ENCODE data around the gene GABRG3. TPM values are rescaled to one million over a fixed set of nuclear protein-coding genes. Genes with fewer than 3 reads are reported as not detected.

Gene GABRG3
- polyA plus RNA-seq, 1 experiment, result not detected

DNA sequence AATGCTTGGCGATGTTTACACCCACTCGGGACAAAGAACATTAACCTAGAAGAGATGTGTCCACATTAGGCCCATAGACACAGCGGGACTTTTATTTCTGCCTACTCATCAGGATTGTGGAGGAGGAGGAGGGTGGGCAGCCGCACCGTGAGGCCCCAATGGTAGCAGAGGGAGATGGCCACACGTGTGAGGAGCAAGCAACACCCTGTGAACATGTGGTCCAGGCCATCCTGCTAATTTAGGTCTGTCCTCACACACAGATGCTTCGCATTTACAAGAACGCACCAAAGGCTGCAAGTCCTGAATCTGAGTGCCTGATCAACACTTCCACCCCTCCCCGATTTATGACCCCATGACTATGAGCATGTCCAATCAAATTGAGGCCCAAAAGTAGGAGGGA, 560.0 kb downstream of the GABRG3 start:
- TF ChIP-seq, protein P1, sequence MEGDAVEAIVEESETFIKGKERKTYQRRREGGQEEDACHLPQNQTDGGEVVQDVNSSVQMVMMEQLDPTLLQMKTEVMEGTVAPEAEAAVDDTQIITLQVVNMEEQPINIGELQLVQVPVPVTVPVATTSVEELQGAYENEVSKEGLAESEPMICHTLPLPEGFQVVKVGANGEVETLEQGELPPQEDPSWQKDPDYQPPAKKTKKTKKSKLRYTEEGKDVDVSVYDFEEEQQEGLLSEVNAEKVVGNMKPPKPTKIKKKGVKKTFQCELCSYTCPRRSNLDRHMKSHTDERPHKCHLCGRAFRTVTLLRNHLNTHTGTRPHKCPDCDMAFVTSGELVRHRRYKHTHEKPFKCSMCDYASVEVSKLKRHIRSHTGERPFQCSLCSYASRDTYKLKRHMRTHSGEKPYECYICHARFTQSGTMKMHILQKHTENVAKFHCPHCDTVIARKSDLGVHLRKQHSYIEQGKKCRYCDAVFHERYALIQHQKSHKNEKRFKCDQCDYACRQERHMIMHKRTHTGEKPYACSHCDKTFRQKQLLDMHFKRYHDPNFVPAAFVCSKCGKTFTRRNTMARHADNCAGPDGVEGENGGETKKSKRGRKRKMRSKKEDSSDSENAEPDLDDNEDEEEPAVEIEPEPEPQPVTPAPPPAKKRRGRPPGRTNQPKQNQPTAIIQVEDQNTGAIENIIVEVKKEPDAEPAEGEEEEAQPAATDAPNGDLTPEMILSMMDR (IDR thresholded peaks at IDR 0.05; ENCODE audit: low read depth, low read length), result no peak
- peaks cover 6% of the 10 kb centered on the region; the same call in 1 of the 2 replicates for H3K9me3 ChIP-seq (ENCODE audit: control insufficient read depth, insufficient read depth, low read length)
- no peak for DNase-seq (ENCODE audit: low read depth, low spot score)
- H3K27ac ChIP-seq (ENCODE audit: low read depth, low read length), result no peak overlapping the region
- ChIA-PET CTCF (no interaction called here), POLR2A (no interaction called here)
- H3K4me3 ChIP-seq (ENCODE audit: low read depth, low read length), result no peak overlapping the region
- H3K27me3 ChIP-seq (ENCODE audit: control insufficient read depth, insufficient read depth, low read length), result no peaks in the 10 kb centered on the region

DNA sequence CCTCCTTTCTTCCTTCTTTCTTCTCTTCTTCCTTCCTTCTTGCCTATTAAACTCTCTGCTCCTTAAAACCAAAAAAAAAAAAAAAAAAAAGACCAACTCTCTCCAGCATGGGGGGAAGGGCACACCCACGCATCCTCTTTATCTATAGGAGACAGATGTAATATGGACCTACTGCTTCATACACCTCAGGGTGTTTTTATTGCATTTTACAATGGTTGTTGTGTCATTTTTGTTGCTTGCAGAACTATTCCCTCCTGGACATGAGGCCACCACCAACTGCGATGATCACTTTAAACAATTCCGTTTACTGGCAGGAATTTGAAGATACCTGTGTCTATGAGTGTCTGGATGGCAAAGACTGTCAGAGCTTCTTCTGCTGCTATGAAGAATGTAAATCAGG, 561.4 kb downstream of the GABRG3 start:
- Histone ChIP-seq H3K4me3 (ENCODE audit: low read depth, low read length) (no peak overlapping the region), H3K9me3 (ENCODE audit: control insufficient read depth, insufficient read depth, low read length) (peaks cover 4% of the 10 kb centered on the region; the same call in 1 of the 2 replicates), H3K27ac (ENCODE audit: low read depth, low read length) (no peak overlapping the region), H3K27me3 (ENCODE audit: control insufficient read depth, insufficient read depth, low read length) (no peaks in the 10 kb centered on the region)
- no peak for DNase-seq (ENCODE audit: low read depth, low spot score)
- POLR2A ChIA-PET, result no interaction called here
- CTCF ChIA-PET, result interaction anchor here (0.5 kb wide), 1 partner anchor 43 kb away, joined by 4 read pairs; no protein-coding TSS in a partner anchor
- TF ChIP-seq, protein P1 (IDR thresholded peaks at IDR 0.05; ENCODE audit: low read depth, low read length), result no peak

DNA sequence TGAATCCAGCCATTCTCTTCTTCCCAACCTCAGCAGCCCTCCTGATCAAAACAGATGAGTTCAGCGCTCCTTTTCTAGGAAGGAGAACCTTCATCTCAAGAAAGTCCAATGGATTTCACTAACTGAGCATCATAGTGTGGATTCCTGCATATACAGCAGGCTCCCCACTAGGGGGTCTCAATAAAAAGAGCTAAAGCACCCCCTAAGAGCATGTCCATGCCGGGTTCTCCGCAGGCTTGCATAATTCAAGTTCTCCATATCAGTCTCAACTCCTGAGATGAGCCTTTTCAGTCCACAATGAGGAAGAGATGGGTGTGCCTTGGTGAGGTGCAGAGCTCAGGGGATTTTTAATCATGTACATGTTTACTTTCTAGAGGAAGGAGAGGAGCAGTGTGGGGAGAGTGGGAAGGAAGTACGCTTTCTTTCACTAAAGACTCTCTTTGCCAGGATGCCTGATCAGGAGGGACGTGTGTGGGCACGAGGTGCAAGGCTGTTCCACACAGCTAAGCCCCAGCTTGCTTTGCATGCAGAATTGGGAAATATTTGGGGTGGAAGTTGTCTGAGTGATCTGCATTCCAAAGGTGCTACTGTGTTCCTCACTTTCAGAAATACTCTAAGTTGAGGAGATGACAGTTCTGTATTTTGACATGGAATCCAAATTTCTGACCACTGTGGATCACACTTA, 564.6 kb downstream of the GABRG3 start:
- ChIA-PET POLR2A (no interaction called here), CTCF (no interaction called here)
- DNase-seq (ENCODE audit: low read depth, low spot score), result no peak
- H3K9me3 ChIP-seq (ENCODE audit: control insufficient read depth, insufficient read depth, low read length), result peaks cover 3% of the 10 kb centered on the region; the same call in 1 of the 2 replicates
- H3K4me3 ChIP-seq (ENCODE audit: low read depth, low read length), result no peak overlapping the region
- no peaks in the 10 kb centered on the region for H3K27me3 ChIP-seq (ENCODE audit: control insufficient read depth, insufficient read depth, low read length)
- TF ChIP-seq, protein P1 (IDR thresholded peaks at IDR 0.05; ENCODE audit: low read depth, low read length), result no peak
- no peak overlapping the region for H3K27ac ChIP-seq (ENCODE audit: low read depth, low read length)

DNA sequence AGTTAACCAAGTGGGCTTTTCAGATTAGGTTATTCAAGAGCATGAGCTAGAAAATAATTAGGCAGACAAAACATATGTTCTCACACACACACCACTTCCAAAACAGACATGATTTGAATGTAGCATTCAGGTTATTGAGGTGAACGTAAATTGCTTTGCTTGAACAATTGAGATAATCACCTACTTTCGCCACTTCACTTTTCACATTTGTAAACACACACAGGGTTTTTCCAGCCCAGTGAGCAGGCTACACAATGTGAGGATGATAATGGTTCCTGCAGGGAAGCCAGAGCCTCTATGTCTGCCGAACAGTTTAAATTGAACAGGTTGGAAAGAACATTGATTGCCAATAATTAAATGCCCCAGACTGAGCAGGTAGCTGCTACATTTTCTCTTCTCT, 567.3 kb downstream of the GABRG3 start:
- CTCF ChIA-PET, result no interaction called here
- Histone ChIP-seq H3K27ac (ENCODE audit: low read depth, low read length) (no peak overlapping the region), H3K4me3 (ENCODE audit: low read depth, low read length) (no peak overlapping the region), H3K9me3 (ENCODE audit: control insufficient read depth, insufficient read depth, low read length) (peaks cover 12% of the 10 kb centered on the region), H3K27me3 (ENCODE audit: control insufficient read depth, insufficient read depth, low read length) (no peaks in the 10 kb centered on the region)
- no peak for DNase-seq (ENCODE audit: low read depth, low spot score)
- POLR2A ChIA-PET, result no interaction called here
- TF ChIP-seq, protein P1 (IDR thresholded peaks at IDR 0.05; ENCODE audit: low read depth, low read length), result no peak

DNA sequence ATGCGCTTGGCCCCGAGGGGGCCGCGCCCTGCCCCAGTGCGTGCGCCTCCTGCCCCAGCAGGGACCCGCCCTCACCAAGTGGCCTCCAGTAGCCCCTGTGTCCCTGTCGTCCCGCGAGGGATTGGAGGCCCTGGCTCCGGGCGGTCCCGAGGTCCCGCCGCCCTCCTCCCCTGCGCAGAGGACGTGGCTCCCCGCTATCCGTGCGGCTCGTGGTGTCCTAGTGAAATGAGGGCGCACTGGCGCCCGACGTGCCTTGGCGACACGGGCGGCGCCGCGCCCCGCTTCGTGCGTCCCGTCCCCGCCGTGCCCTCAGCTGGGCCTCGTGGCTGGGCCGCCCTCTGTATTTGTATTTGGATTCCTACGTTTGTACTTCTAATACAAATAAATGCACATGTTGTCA, 570.6 kb downstream of the GABRG3 start:
- Histone ChIP-seq H3K4me3 (ENCODE audit: low read depth, low read length) (no peak overlapping the region), H3K27me3 (ENCODE audit: control insufficient read depth, insufficient read depth, low read length) (no peaks in the 10 kb centered on the region), H3K9me3 (ENCODE audit: control insufficient read depth, insufficient read depth, low read length) (peaks cover 12% of the 10 kb centered on the region), H3K27ac (ENCODE audit: low read depth, low read length) (no peak overlapping the region)
- CTCF ChIA-PET, result no interaction called here
- TF ChIP-seq, protein P1 (IDR thresholded peaks at IDR 0.05; ENCODE audit: low read depth, low read length), result no peak
- DNase-seq (ENCODE audit: low read depth, low spot score), result no peak
- POLR2A ChIA-PET, result no interaction called here

Measured in AG04450 (cell line).